ENCODE measurements around the gene RARB.

GRCh38 chr3:25476639-25477038 is 48.6 kb downstream of the RARB start:
- TF ChIP-seq CTCF (optimal IDR thresholded peaks at IDR 0.05 in 1 of 3, IDR thresholded peaks at IDR 0.05 in 1 of 3, conservative IDR thresholded peaks at IDR 0.05 in 1 of 3; ENCODE audit: extremely low read depth in 1 of 3, insufficient read depth in 2 of 3, low read length in 3 of 3) (no peak), EZH2 (IDR thresholded peaks at IDR 0.05; ENCODE audit: low read length) (no peak)
